Measurements from ENCODE around the gene LSAMP. TPM values are rescaled to one million over a fixed set of nuclear protein-coding genes. Genes with fewer than 3 reads are reported as not detected.

LSAMP gene
- total RNA-seq, 1 donor from 2014 or later = 3.7 TPM

DNA sequence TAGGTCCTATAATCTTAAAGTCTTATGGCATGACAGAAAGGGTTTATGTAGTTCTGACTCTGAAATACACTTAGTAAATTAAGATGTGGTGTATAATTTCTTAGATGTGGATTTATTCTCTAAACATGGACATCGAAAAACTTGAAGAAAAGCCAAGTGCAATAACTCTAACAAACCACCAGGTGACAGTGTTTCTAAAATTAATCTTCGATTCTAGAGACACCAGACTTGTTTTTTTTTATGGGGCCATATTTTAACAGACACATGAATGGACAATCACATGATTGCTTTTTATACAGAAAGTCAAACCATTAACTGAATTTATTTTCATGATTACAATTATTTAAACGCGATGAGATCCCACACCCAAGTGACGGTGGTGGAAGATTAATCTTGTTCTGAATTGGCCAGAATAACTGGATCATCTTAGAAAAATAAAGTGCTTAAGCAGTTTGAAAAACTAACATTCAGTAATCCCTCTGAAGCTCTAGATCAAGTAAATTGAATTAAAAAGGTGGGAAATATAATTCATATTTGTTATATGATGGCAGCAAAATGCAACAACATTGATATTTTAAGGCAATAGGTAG, 305.1 kb downstream of the LSAMP start:
- no peak overlapping the region for H3K9ac ChIP-seq (ENCODE audit: low read depth in 1 of 3, low read length in 3 of 3)

GRCh38 chr3:116139641-116140040, 305.6 kb downstream of the LSAMP start:
- no peak overlapping the region for H3K9ac ChIP-seq (ENCODE audit: low read depth in 1 of 3, low read length in 3 of 3)
- no peak overlapping the region for H3K4me3 ChIP-seq (ENCODE audit: low read length in 3 of 3)
- H3K27me3 ChIP-seq (ENCODE audit: control insufficient read depth in 3 of 3, insufficient read depth in 3 of 3, low read length in 3 of 3) = no peaks in the 10 kb centered on the region
- H3K27ac ChIP-seq (ENCODE audit: low read depth, low read length) = no peak overlapping the region
- H3K9me3 ChIP-seq (ENCODE audit: control insufficient read depth in 3 of 3, low read length in 3 of 3) = no peaks in the 10 kb centered on the region
- no peaks in the 10 kb centered on the region for H3K36me3 ChIP-seq (ENCODE audit: control insufficient read depth in 3 of 3, insufficient read depth in 3 of 3, low read length in 3 of 3)
- peaks cover 0 to 12% (median 3%) of the 10 kb centered on the region in 3 donors for H3K4me1 ChIP-seq (ENCODE audit: control insufficient read depth in 3 of 3, insufficient read depth in 3 of 3, low read length in 3 of 3)

More for the DNA sequence above, 305.1 kb downstream of the LSAMP start:
- Histone ChIP-seq H3K4me1 (ENCODE audit: control insufficient read depth in 3 of 3, insufficient read depth in 3 of 3, low read length in 3 of 3) (peaks cover 0 to 10% (median 3%) of the 10 kb centered on the region in 3 donors), H3K27ac (ENCODE audit: low read depth, low read length) (no peak overlapping the region), H3K36me3 (ENCODE audit: control insufficient read depth in 3 of 3, insufficient read depth in 3 of 3, low read length in 3 of 3) (no peaks in the 10 kb centered on the region), H3K9me3 (ENCODE audit: control insufficient read depth in 3 of 3, low read length in 3 of 3) (no peaks in the 10 kb centered on the region), H3K27me3 (ENCODE audit: control insufficient read depth in 3 of 3, insufficient read depth in 3 of 3, low read length in 3 of 3) (no peaks in the 10 kb centered on the region), H3K4me3 (ENCODE audit: low read length in 3 of 3) (no peak overlapping the region)

GRCh38 chr3:116135457-116136085, 309.7 kb downstream of the LSAMP start:
- Histone ChIP-seq H3K4me1 (ENCODE audit: control insufficient read depth in 3 of 3, insufficient read depth in 3 of 3, low read length in 3 of 3) (peaks cover 0 to 17% (median 3%) of the 10 kb centered on the region in 3 donors), H3K9me3 (ENCODE audit: control insufficient read depth in 3 of 3, low read length in 3 of 3) (no peaks in the 10 kb centered on the region), H3K36me3 (ENCODE audit: control insufficient read depth in 3 of 3, insufficient read depth in 3 of 3, low read length in 3 of 3) (no peaks in the 10 kb centered on the region), H3K27ac (ENCODE audit: low read depth, low read length) (peak overlapping the region; percentile 37), H3K27me3 (ENCODE audit: control insufficient read depth in 3 of 3, insufficient read depth in 3 of 3, low read length in 3 of 3) (no peaks in the 10 kb centered on the region), H3K4me3 (ENCODE audit: low read length in 3 of 3) (no peak overlapping the region), H3K9ac (ENCODE audit: low read depth in 1 of 3, low read length in 3 of 3) (no peak overlapping the region)

- no peak overlapping the region for H3K27ac ChIP-seq (ENCODE audit: low read depth, low read length)
- no peaks in the 10 kb centered on the region for H3K36me3 ChIP-seq (ENCODE audit: control insufficient read depth in 3 of 3, insufficient read depth in 3 of 3, low read length in 3 of 3)
- no peaks in the 10 kb centered on the region for H3K9me3 ChIP-seq (ENCODE audit: control insufficient read depth in 3 of 3, low read length in 3 of 3)
- H3K4me3 ChIP-seq (ENCODE audit: low read length in 3 of 3) = no peak overlapping the region
- H3K9ac ChIP-seq (ENCODE audit: low read depth in 1 of 3, low read length in 3 of 3) = no peak overlapping the region
- H3K27me3 ChIP-seq (ENCODE audit: control insufficient read depth in 3 of 3, insufficient read depth in 3 of 3, low read length in 3 of 3) = no peaks in the 10 kb centered on the region
- H3K4me1 ChIP-seq (ENCODE audit: control insufficient read depth in 3 of 3, insufficient read depth in 3 of 3, low read length in 3 of 3) = peaks cover 0 to 2% (median 0%) of the 10 kb centered on the region in 3 donors
These were observed 315.9 kb downstream of the LSAMP start for GRCh38 chr3:116129187-116129946.

GRCh38 chr3:116127464-116127863, 317.8 kb downstream of the LSAMP start:
- no peak overlapping the region for H3K9ac ChIP-seq (ENCODE audit: low read depth in 1 of 3, low read length in 3 of 3)
- no peaks in the 10 kb centered on the region for H3K27me3 ChIP-seq (ENCODE audit: control insufficient read depth in 3 of 3, insufficient read depth in 3 of 3, low read length in 3 of 3)
- no peaks in the 10 kb centered on the region for H3K36me3 ChIP-seq (ENCODE audit: control insufficient read depth in 3 of 3, insufficient read depth in 3 of 3, low read length in 3 of 3)
- H3K4me1 ChIP-seq (ENCODE audit: control insufficient read depth in 3 of 3, insufficient read depth in 3 of 3, low read length in 3 of 3) = no peaks in the 10 kb centered on the region
- H3K9me3 ChIP-seq (ENCODE audit: control insufficient read depth in 3 of 3, low read length in 3 of 3) = no peaks in the 10 kb centered on the region
- no peak overlapping the region for H3K4me3 ChIP-seq (ENCODE audit: low read length in 3 of 3)
- no peak overlapping the region for H3K27ac ChIP-seq (ENCODE audit: low read depth, low read length)

- Histone ChIP-seq H3K9me3 (ENCODE audit: control insufficient read depth in 3 of 3, low read length in 3 of 3) (no peaks in the 10 kb centered on the region), H3K4me1 (ENCODE audit: control insufficient read depth in 3 of 3, insufficient read depth in 3 of 3, low read length in 3 of 3) (no peaks in the 10 kb centered on the region), H3K4me3 (ENCODE audit: low read length in 3 of 3) (no peak overlapping the region), H3K27ac (ENCODE audit: low read depth, low read length) (no peak overlapping the region), H3K9ac (ENCODE audit: low read depth in 1 of 3, low read length in 3 of 3) (no peak overlapping the region), H3K27me3 (ENCODE audit: control insufficient read depth in 3 of 3, insufficient read depth in 3 of 3, low read length in 3 of 3) (no peaks in the 10 kb centered on the region), H3K36me3 (ENCODE audit: control insufficient read depth in 3 of 3, insufficient read depth in 3 of 3, low read length in 3 of 3) (no peaks in the 10 kb centered on the region)
These were observed 321.1 kb downstream of the LSAMP start for GRCh38 chr3:116124166-116124565.

DNA sequence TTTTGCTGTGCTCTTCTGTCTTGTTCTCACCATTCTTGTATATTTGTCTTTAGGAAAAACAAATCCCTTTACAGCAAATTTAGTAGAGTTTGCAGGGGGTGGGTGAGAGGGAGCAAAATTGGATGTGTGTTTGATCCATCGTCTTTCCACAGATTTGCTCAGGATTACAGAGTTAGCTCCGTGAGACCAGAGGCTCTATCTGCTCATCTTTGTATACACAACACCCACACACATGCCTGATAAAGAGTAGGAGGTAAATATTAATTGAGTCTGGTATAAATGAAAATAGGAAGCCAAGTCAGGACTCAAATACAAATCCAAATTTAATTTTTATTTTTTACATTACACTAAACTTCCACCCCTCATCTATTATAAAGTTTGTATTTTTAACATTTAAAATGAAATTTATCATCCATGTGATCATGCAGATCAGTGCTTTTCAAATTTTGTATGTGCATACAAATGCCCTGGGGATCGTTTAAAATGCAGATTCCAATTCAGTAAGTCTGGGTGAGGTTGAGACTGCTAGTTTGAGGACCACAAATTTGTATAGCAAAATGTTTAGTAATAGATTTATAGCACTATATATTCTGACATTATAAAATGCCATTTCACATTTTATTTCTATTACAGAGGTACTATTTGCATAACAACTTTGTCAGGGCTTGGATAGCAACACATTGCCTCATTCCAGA, 326.7 kb downstream of the LSAMP start:
- no peak overlapping the region for H3K4me3 ChIP-seq (ENCODE audit: low read length in 3 of 3)
- H3K4me1 ChIP-seq (ENCODE audit: control insufficient read depth in 3 of 3, insufficient read depth in 3 of 3, low read length in 3 of 3) = no peaks in the 10 kb centered on the region
- no peaks in the 10 kb centered on the region for H3K27me3 ChIP-seq (ENCODE audit: control insufficient read depth in 3 of 3, insufficient read depth in 3 of 3, low read length in 3 of 3)
- no peaks in the 10 kb centered on the region for H3K9me3 ChIP-seq (ENCODE audit: control insufficient read depth in 3 of 3, low read length in 3 of 3)
- H3K36me3 ChIP-seq (ENCODE audit: control insufficient read depth in 3 of 3, insufficient read depth in 3 of 3, low read length in 3 of 3) = no peaks in the 10 kb centered on the region
- no peak overlapping the region for H3K27ac ChIP-seq (ENCODE audit: low read depth, low read length)
- H3K9ac ChIP-seq (ENCODE audit: low read depth in 1 of 3, low read length in 3 of 3) = no peak overlapping the region

GRCh38 chr3:116114586-116114985, 330.7 kb downstream of the LSAMP start:
- H3K27ac ChIP-seq (ENCODE audit: low read depth, low read length) = no peak overlapping the region
- H3K27me3 ChIP-seq (ENCODE audit: control insufficient read depth in 3 of 3, insufficient read depth in 3 of 3, low read length in 3 of 3) = no peaks in the 10 kb centered on the region
- no peaks in the 10 kb centered on the region for H3K36me3 ChIP-seq (ENCODE audit: control insufficient read depth in 3 of 3, insufficient read depth in 3 of 3, low read length in 3 of 3)
- no peak overlapping the region for H3K4me3 ChIP-seq (ENCODE audit: low read length in 3 of 3)
- H3K9me3 ChIP-seq (ENCODE audit: control insufficient read depth in 3 of 3, low read length in 3 of 3) = no peaks in the 10 kb centered on the region
- no peak overlapping the region for H3K9ac ChIP-seq (ENCODE audit: low read depth in 1 of 3, low read length in 3 of 3)
- H3K4me1 ChIP-seq (ENCODE audit: control insufficient read depth in 3 of 3, insufficient read depth in 3 of 3, low read length in 3 of 3) = no peaks in the 10 kb centered on the region

- H3K9ac ChIP-seq (ENCODE audit: low read depth in 1 of 3, low read length in 3 of 3) = no peak overlapping the region
- H3K27ac ChIP-seq (ENCODE audit: low read depth, low read length) = no peak overlapping the region
- no peak overlapping the region for H3K4me3 ChIP-seq (ENCODE audit: low read length in 3 of 3)
- no peaks in the 10 kb centered on the region for H3K27me3 ChIP-seq (ENCODE audit: control insufficient read depth in 3 of 3, insufficient read depth in 3 of 3, low read length in 3 of 3)
- H3K36me3 ChIP-seq (ENCODE audit: control insufficient read depth in 3 of 3, insufficient read depth in 3 of 3, low read length in 3 of 3) = no peaks in the 10 kb centered on the region
- no peaks in the 10 kb centered on the region for H3K9me3 ChIP-seq (ENCODE audit: control insufficient read depth in 3 of 3, low read length in 3 of 3)
- H3K4me1 ChIP-seq (ENCODE audit: control insufficient read depth in 3 of 3, insufficient read depth in 3 of 3, low read length in 3 of 3) = no peaks in the 10 kb centered on the region
These were observed 332.6 kb downstream of the LSAMP start for GRCh38 chr3:116112696-116113095.

DNA sequence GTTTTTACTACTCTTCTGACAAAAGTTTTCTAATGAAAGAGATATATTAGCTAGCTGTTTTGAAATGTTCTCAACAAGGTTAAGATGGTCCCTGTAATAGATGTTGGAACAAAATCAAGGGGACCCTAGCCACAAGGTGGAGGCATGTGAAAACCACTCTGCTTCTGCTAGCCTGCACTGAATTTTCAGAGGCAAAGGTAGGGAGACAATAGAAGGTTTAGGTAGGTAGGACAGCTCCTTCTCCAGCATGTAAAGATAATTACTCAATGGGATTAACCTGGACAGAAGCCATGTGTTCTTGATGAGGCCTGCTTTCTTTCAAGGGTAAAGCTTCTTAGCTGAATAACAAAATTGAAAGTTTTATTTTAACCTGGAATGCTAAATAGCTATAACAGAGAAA, 333.5 kb downstream of the LSAMP start:
- Histone ChIP-seq H3K4me3 (ENCODE audit: low read length in 3 of 3) (no peak overlapping the region), H3K27me3 (ENCODE audit: control insufficient read depth in 3 of 3, insufficient read depth in 3 of 3, low read length in 3 of 3) (no peaks in the 10 kb centered on the region), H3K4me1 (ENCODE audit: control insufficient read depth in 3 of 3, insufficient read depth in 3 of 3, low read length in 3 of 3) (no peaks in the 10 kb centered on the region), H3K9me3 (ENCODE audit: control insufficient read depth in 3 of 3, low read length in 3 of 3) (no peaks in the 10 kb centered on the region), H3K27ac (ENCODE audit: low read depth, low read length) (no peak overlapping the region), H3K36me3 (ENCODE audit: control insufficient read depth in 3 of 3, insufficient read depth in 3 of 3, low read length in 3 of 3) (no peaks in the 10 kb centered on the region), H3K9ac (ENCODE audit: low read depth in 1 of 3, low read length in 3 of 3) (no peak overlapping the region)
